Astrocyte (in vitro differentiated cells and primary cell): ENCODE data around the gene ATG9B. TPM values are rescaled to one million over a fixed set of nuclear protein-coding genes. Genes with fewer than 3 reads are reported as not detected.

Source experiments
- DNase-seq: peaks from one replicate; pipeline ENCODE4 v3.0.0-alpha.2; 2010; ENCODE audit warnings: low read depth
- FAIRE-seq: peaks from 2 replicates; lab custom pipeline; 2011; peaks lifted over from hg19 to GRCh38; lab: Jason Lieb, UNC
- H2AFZ ChIP-seq: 2 replicates; pipeline ENCODE4 v1.6.0; 2012; ENCODE audit warnings: low read depth, low read length, inconsistent platforms
- H3K27ac ChIP-seq: 2 replicates; pipeline ENCODE4 v1.5.1; 2011; ENCODE audit warnings: low read depth, low read length, inconsistent platforms
- H3K27me3 ChIP-seq: 2 replicates; pipeline ENCODE4 v1.6.0; 2011; ENCODE audit warnings: low read length, inconsistent platforms; ENCODE audit not compliant: insufficient read depth
- H3K36me3 ChIP-seq: 2 replicates; pipeline ENCODE4 v1.5.1; 2011; ENCODE audit warnings: low read length, inconsistent platforms; ENCODE audit not compliant: insufficient read depth
- H3K4me1 ChIP-seq: 2 replicates; pipeline ENCODE4 v1.5.1; 2011; ENCODE audit warnings: low read length, inconsistent platforms; ENCODE audit not compliant: insufficient read depth
- H3K4me2 ChIP-seq: 2 replicates; pipeline ENCODE4 v1.6.0; 2012; ENCODE audit warnings: low read length, inconsistent platforms
- H3K4me3 ChIP-seq: 2 replicates; pipeline ENCODE4 v1.5.1; 2011; ENCODE audit warnings: low read depth, mild to moderate bottlenecking, low read length, inconsistent platforms; ENCODE audit not compliant: insufficient read depth
- H3K79me2 ChIP-seq: 2 replicates; pipeline ENCODE4 v1.6.0; 2012; ENCODE audit warnings: mild to moderate bottlenecking, low read length, inconsistent platforms; ENCODE audit not compliant: insufficient read depth
- H3K9ac ChIP-seq: 2 replicates; pipeline ENCODE4 v1.6.0; 2012; ENCODE audit warnings: mild to moderate bottlenecking, low read length, inconsistent platforms
- H3K9me3 ChIP-seq: 2 replicates; pipeline ENCODE4 v1.5.1; 2012; ENCODE audit warnings: low read depth, mild to moderate bottlenecking, low read length, inconsistent platforms; ENCODE audit not compliant: insufficient read depth
- H4K20me1 ChIP-seq: 2 replicates; pipeline ENCODE4 v1.6.0; 2012; ENCODE audit warnings: low read length, inconsistent platforms; ENCODE audit not compliant: insufficient read depth
- H3K27ac Mint-ChIP-seq: one replicate; pipeline ENCODE4 v1.8.0; 2021; ENCODE audit warnings: mild to moderate bottlenecking, mixed read lengths; ENCODE audit not compliant: unreplicated experiment
- H3K27me3 Mint-ChIP-seq: one replicate; pipeline ENCODE4 v1.8.0; 2021; ENCODE audit warnings: low read depth, mixed read lengths; ENCODE audit not compliant: unreplicated experiment
- H3K36me3 Mint-ChIP-seq: one replicate; pipeline ENCODE4 v1.8.0; 2021; ENCODE audit warnings: low read depth, mixed read lengths; ENCODE audit not compliant: unreplicated experiment
- H3K4me1 Mint-ChIP-seq: one replicate; pipeline ENCODE4 v1.8.0; 2021; ENCODE audit warnings: low read depth, mixed read lengths; ENCODE audit not compliant: unreplicated experiment
- H3K4me3 Mint-ChIP-seq: one replicate; pipeline ENCODE4 v1.8.0; 2021; ENCODE audit warnings: mild to moderate bottlenecking, moderate library complexity, mixed read lengths; ENCODE audit not compliant: unreplicated experiment
- H3K9me3 Mint-ChIP-seq: one replicate; pipeline ENCODE4 v1.8.0; 2021; ENCODE audit warnings: mild to moderate bottlenecking, mixed read lengths; ENCODE audit not compliant: unreplicated experiment
- EZH2 ChIP-seq: IDR thresholded peaks from 2 replicates; pipeline ENCODE4 v1.6.1; 2012; ENCODE audit warnings: mild to moderate bottlenecking, low read length, inconsistent platforms; ENCODE audit not compliant: insufficient read depth
- total RNA-seq: library from RNA; stranded (reverse); gene quantifications from 2 replicates; pipeline ENCODE4 v1.2.1, GENCODE V29; 2021
- TF ChIP-seq, protein P1 (sequence below): IDR thresholded peaks from 2 replicates; pipeline ENCODE4 v1.5.1; 2011; ENCODE audit warnings: low read depth, mild to moderate bottlenecking, inconsistent platforms, low read length, moderate library complexity; ENCODE audit not compliant: insufficient read depth

ATG9B gene
- total RNA-seq, 1 donor from 2014 or later: 2.2 TPM

DNA sequence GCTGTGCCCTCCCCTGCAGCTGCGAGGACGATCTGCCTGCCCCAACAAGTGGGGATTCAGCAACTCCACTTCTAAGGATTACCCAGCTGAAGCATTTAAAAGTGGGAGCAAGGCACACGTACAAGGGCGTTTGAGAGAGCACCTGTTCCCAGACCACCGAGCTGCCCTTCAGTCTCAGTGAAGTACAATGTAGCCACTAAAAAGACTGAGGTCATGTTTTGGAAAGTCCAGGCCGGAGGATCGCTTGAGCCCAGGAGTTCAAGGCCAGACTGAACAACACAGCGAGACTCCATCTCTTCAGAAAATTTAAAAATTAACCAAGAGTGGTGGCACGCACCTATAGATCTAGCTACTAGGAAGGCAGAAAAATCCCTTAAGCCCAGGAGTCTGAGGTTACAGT lies 18.7 kb downstream of the ATG9B start:
- H3K4me2 ChIP-seq: no peak overlapping the region
- H3K9ac ChIP-seq: no peak overlapping the region
- H4K20me1 ChIP-seq: no peaks in the 10 kb centered on the region
- no peaks in the 10 kb centered on the region for H3K9me3 Mint-ChIP-seq
- no peaks in the 10 kb centered on the region for H3K9me3 ChIP-seq
- TF ChIP-seq, protein P1, sequence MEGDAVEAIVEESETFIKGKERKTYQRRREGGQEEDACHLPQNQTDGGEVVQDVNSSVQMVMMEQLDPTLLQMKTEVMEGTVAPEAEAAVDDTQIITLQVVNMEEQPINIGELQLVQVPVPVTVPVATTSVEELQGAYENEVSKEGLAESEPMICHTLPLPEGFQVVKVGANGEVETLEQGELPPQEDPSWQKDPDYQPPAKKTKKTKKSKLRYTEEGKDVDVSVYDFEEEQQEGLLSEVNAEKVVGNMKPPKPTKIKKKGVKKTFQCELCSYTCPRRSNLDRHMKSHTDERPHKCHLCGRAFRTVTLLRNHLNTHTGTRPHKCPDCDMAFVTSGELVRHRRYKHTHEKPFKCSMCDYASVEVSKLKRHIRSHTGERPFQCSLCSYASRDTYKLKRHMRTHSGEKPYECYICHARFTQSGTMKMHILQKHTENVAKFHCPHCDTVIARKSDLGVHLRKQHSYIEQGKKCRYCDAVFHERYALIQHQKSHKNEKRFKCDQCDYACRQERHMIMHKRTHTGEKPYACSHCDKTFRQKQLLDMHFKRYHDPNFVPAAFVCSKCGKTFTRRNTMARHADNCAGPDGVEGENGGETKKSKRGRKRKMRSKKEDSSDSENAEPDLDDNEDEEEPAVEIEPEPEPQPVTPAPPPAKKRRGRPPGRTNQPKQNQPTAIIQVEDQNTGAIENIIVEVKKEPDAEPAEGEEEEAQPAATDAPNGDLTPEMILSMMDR: no peak
- TF ChIP-seq EZH2: no peak
- H3K36me3 Mint-ChIP-seq: no peaks in the 10 kb centered on the region
- H3K27ac Mint-ChIP-seq: no peak overlapping the region
- H2AFZ ChIP-seq: no peak overlapping the region
- H3K79me2 ChIP-seq: no peaks in the 10 kb centered on the region
- H3K4me1 Mint-ChIP-seq: peaks cover 4% of the 10 kb centered on the region
- peaks cover 2% of the 10 kb centered on the region for H3K4me1 ChIP-seq
- H3K27me3 Mint-ChIP-seq: peaks cover 33% of the 10 kb centered on the region
- H3K4me3 ChIP-seq: no peak overlapping the region
- no peak overlapping the region for H3K4me3 Mint-ChIP-seq
- H3K27me3 ChIP-seq: peaks cover 4% of the 10 kb centered on the region
- FAIRE-seq (no peak), DNase-seq (no peak)
- no peak overlapping the region for H3K27ac ChIP-seq
- H3K36me3 ChIP-seq: no peaks in the 10 kb centered on the region

DNA sequence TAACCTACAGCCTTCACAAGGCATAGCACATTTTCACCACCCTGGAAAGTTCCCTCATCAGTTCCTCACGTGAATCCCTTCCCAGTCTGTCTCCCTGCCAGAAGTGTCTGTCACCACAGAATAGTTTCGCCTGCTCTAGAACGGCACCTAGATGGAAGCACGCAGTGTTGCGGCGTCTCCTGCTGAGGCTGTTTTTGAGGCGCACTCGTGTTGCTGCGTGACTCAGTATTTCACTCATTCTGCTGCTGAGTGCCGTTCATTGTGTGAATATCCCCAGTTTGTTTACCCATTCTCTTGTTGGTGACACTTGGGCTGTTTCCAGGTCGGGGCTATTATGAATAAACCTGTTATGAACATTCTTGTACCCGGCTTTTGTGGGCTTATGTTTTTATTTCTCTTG lies 20.7 kb downstream of the ATG9B start:
- H4K20me1 ChIP-seq: no peaks in the 10 kb centered on the region
- H3K9me3 ChIP-seq: no peaks in the 10 kb centered on the region
- no peaks in the 10 kb centered on the region for H3K36me3 ChIP-seq
- H3K27me3 ChIP-seq: peaks cover 4% of the 10 kb centered on the region
- H3K9ac ChIP-seq: no peak overlapping the region
- DNase-seq (no peak), FAIRE-seq (no peak)
- H2AFZ ChIP-seq: no peak overlapping the region
- Mint-ChIP-seq H3K36me3 (no peaks in the 10 kb centered on the region), H3K27me3 (peaks cover 33% of the 10 kb centered on the region), H3K4me1 (no peaks in the 10 kb centered on the region), H3K9me3 (no peaks in the 10 kb centered on the region), H3K4me3 (no peak overlapping the region), H3K27ac (no peak overlapping the region)
- H3K4me2 ChIP-seq: no peak overlapping the region
- no peak for TF ChIP-seq EZH2
- TF ChIP-seq, protein P1: no peak
- no peak overlapping the region for H3K4me3 ChIP-seq
- no peaks in the 10 kb centered on the region for H3K4me1 ChIP-seq
- H3K79me2 ChIP-seq: no peaks in the 10 kb centered on the region
- H3K27ac ChIP-seq: no peak overlapping the region

DNA sequence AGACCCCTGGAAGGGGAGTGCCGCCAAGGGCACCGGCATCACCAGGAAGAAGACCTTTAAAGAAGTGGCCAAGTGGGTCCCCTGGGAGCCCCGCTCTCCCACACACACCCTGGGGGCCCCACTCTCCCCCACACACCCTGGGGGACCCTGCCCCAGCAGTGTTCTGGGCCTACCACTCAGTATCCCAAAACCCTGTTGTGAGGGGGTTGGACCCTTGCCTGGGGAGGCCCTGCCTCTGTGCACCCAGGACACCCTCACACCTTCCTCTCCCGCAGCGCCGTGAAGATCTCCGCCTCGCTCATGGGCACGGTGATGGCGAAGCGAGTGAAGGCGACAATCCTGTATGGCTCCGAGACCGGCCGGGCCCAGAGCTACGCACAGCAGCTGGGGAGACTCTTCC lies 22.7 kb downstream of the ATG9B start:
- Histone ChIP-seq H3K79me2 (no peaks in the 10 kb centered on the region), H3K9ac (no peak overlapping the region), H3K36me3 (no peaks in the 10 kb centered on the region), H3K27me3 (peaks cover 4% of the 10 kb centered on the region), H3K27ac (no peak overlapping the region), H2AFZ (no peak overlapping the region), H3K4me2 (no peak overlapping the region), H4K20me1 (no peaks in the 10 kb centered on the region), H3K9me3 (no peaks in the 10 kb centered on the region), H3K4me1 (no peaks in the 10 kb centered on the region), H3K4me3 (no peak overlapping the region)
- TF ChIP-seq, protein P1: no peak
- TF ChIP-seq EZH2: no peak
- Mint-ChIP-seq H3K27ac (no peak overlapping the region), H3K4me1 (no peaks in the 10 kb centered on the region), H3K27me3 (peaks cover 33% of the 10 kb centered on the region), H3K4me3 (no peak overlapping the region), H3K9me3 (no peaks in the 10 kb centered on the region), H3K36me3 (no peaks in the 10 kb centered on the region)
- DNase-seq (no peak), FAIRE-seq (no peak)
